Stimulated activated CD4-positive, alpha-beta T cell treated with anti-CD3 and anti-CD28 coated beads, TNF-alpha, amount 100 ng/mL, for 24 hours (primary cell): Measurements from ENCODE around the gene UBTD2.

ENCODE experiments used
- DNase-seq, 3 experiments: peaks; one replicate each; pipeline ENCODE4 v3.0.0-alpha.2; 2020; ENCODE audit warnings: low read depth in 3 of 3

Gene UBTD2

DNA sequence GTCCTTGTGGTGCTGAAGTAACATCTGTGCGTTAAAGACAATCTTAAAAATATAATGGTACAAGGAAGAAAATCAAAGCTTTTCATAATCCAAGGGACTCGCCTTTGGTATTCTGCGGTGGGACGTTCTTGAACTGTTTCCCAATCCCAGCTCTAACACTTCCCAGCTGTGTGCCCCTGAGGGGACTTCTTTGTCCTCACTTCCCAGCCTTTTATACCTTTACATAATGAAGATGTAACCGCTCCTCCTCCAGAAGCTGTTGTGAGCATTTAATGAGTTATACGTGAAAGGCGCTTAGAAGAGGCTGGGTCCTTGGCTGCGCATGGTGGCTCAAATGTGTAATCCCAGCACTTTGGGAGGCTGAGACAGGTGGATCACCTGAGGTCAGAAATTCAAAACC is 112.4 kb downstream of the UBTD2 start:
- DNase-seq = no peak

- DNase-seq = no peak
Measured at GRCh38 chr5:172170251-172170701, 113.3 kb downstream of the UBTD2 start.

DNA sequence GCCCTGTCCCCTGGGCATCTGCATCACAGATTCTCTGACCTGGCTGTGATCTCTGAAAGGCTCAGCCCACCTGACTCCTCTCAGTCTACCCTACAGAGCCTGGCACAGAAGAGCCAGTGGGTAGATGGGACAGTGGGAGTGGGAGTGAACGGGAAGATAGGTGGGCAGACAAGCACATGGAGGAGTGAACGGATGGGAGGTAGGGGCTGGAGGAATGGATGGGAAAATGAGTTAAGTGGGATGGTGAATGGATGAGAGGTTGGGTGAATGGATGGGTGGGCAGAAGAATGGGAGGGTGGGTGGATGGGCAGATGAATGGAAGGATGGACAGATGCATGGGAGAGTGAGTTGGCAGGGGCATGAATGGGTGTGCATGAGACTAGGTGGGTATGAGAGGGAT is 114.3 kb downstream of the UBTD2 start:
- DNase-seq = no peak

DNA sequence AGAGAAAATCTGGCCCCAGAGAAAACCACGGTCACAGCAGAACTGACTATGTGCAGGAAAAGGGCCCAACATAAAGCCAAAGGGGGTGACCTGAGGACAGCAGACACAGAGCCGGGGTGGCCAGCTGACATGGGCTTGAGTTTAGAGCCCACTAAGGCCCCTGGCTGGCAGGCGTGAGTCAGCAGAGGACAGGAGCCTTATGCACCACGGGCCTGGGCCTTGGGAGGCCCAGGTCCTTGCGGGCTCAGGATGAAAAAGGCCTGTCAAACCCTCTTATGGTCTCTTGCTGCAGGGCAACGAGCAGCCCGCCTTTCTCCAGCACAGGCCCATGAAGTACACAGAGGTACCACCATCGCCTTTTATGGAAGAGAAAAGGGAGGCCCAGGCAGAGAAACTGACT is 115.3 kb downstream of the UBTD2 start:
- no peak for DNase-seq

DNA sequence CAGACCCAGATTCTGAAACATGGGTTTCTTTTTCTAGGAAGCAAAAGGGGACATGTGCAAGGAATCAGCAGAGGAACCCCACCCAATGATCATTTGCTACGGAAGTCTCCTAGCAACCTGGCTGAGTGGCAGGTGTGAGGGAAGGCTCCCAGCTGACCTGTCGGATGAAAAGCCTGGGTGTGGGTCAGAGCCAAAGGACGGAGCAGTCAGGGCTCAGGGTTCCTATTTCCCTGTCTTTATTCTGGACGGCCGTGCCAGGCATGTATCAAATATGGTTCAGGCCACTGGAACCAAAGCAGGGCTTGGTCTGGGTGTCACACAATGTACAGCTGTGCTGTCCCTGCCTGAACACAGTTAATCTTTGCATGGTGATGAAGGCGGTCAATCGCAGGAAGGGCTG is 115.7 kb downstream of the UBTD2 start:
- no peak for DNase-seq

GRCh38 chr5:172166030-172166826 is 117.3 kb downstream of the UBTD2 start:
- no peak for DNase-seq

GRCh38 chr5:172165465-172165864 is 118.1 kb downstream of the UBTD2 start:
- no peak for DNase-seq

DNA sequence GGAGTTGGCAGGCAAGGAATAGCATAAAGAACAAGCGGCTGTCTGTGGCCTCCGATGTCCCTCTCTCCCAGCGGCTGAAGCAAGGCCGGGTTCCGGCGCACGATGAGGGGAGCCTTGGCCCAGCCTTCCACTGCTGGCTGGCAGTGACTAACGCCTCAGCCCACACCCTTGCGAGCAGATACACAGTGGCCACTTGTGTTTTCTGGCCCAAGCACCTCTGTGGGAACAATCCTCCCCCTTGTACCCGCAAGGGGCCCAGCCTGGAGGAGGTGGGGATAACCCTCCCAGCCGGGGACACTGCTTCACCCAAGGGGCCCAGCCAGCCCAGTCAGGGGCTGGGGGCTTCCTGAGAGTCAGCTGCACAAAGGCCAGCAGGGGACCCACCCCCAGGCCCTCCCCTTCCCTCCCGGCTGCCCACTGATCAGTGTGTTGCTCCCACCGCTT is 118.8 kb downstream of the UBTD2 start:
- no peak for DNase-seq

- DNase-seq = no peak
Measured at GRCh38 chr5:172163346-172163745, 120.2 kb downstream of the UBTD2 start.

- no peak for DNase-seq
Measured at GRCh38 chr5:172162987-172163343, 120.6 kb downstream of the UBTD2 start.

- DNase-seq = no peak
Measured at GRCh38 chr5:172162323-172162986, 121.1 kb downstream of the UBTD2 start.

DNA sequence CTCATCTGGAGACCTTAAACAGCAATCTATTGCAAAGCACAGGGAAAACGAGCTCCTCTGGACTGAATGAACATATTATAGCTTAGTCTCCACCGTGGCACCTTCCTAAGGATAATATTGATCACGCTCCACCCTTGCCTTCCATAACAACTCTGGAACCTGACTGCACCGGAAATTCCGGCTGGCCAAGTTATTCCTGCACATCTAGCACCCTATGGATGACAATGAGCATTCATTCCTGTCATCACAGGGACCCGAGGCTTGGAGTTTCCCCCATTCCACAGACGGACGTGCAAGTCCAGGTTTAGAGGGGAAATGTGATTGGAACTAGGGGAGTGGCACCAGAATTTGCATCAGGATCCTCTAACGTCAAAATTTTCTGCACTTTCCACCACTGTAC is 123.1 kb downstream of the UBTD2 start:
- DNase-seq = no peak
